ENCODE measurements around the gene MIER2. TPM values are rescaled to one million over a fixed set of nuclear protein-coding genes. Genes with fewer than 3 reads are reported as not detected.
"Not testable (repeated sequence)": the region's sequence is repeated elsewhere in the genome, so short reads cannot be mapped to it uniquely, and the experiment has no call there.

The MIER2 gene
- total RNA-seq, 1 donor from 2014 or later, result 43.5 TPM

DNA sequence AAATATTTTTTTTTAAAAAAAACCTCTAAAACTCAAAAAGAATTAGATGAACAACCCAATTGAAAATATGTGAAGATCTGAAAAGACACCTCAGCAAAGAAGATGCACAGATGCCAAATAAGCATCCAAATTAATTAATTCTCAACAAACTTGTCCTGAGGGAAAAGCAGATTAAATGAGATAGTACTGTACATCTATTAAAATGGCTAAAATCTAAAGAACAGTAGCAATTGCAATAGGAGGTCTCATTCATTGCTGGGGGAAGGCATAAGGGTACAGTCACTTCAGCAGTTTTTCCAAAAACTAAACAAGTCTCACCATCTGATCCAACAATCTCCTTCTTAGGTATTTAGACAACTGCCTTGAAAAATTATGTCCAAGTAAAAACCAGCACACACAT is 75.4 kb downstream of the MIER2 start:
- DNase-seq (ENCODE audit: low read depth) (no peak), FAIRE-seq (no peak)
- Mint-ChIP-seq H3K9me3 (ENCODE audit: unreplicated experiment) (no peaks in the 10 kb centered on the region), H3K36me3 (ENCODE audit: low read depth, unreplicated experiment) (peaks cover 2% of the 10 kb centered on the region), H3K4me1 (ENCODE audit: low read depth, unreplicated experiment) (peaks cover 1% of the 10 kb centered on the region), H3K4me3 (ENCODE audit: unreplicated experiment) (no peak overlapping the region), H3K27ac (ENCODE audit: unreplicated experiment) (no peak overlapping the region), H3K27me3 (ENCODE audit: low read depth, unreplicated experiment) (peaks cover 31% of the 10 kb centered on the region)
- no peaks in the 10 kb centered on the region for H4K20me1 ChIP-seq (ENCODE audit: insufficient read depth, low read length)
- no peak overlapping the region for H3K9ac ChIP-seq (ENCODE audit: low read length)
- H3K4me1 ChIP-seq (ENCODE audit: insufficient read depth, low read length), result peaks cover 6% of the 10 kb centered on the region
- H3K79me2 ChIP-seq (ENCODE audit: insufficient read depth, low read length), result no peaks in the 10 kb centered on the region
- H3K9me3 ChIP-seq (ENCODE audit: insufficient read depth, low read depth, low read length), result no peaks in the 10 kb centered on the region
- no peak overlapping the region for H3K27ac ChIP-seq (ENCODE audit: low read depth, low read length)
- H3K4me3 ChIP-seq (ENCODE audit: insufficient read depth, low read depth, low read length), result no peak overlapping the region
- no peak overlapping the region for H2AFZ ChIP-seq (ENCODE audit: low read depth, low read length)
- H3K36me3 ChIP-seq (ENCODE audit: insufficient read depth, low read length), result no peaks in the 10 kb centered on the region
- H3K4me2 ChIP-seq (ENCODE audit: low read length), result no peak overlapping the region
- TF ChIP-seq, protein P1, sequence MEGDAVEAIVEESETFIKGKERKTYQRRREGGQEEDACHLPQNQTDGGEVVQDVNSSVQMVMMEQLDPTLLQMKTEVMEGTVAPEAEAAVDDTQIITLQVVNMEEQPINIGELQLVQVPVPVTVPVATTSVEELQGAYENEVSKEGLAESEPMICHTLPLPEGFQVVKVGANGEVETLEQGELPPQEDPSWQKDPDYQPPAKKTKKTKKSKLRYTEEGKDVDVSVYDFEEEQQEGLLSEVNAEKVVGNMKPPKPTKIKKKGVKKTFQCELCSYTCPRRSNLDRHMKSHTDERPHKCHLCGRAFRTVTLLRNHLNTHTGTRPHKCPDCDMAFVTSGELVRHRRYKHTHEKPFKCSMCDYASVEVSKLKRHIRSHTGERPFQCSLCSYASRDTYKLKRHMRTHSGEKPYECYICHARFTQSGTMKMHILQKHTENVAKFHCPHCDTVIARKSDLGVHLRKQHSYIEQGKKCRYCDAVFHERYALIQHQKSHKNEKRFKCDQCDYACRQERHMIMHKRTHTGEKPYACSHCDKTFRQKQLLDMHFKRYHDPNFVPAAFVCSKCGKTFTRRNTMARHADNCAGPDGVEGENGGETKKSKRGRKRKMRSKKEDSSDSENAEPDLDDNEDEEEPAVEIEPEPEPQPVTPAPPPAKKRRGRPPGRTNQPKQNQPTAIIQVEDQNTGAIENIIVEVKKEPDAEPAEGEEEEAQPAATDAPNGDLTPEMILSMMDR (IDR thresholded peaks at IDR 0.05; ENCODE audit: insufficient read depth, low read depth, low read length), result no peak
- TF ChIP-seq EZH2 (IDR thresholded peaks at IDR 0.05; ENCODE audit: insufficient read depth, low read length), result no peak
- H3K27me3 ChIP-seq (ENCODE audit: insufficient read depth, low read length), result peaks cover 26% of the 10 kb centered on the region

DNA sequence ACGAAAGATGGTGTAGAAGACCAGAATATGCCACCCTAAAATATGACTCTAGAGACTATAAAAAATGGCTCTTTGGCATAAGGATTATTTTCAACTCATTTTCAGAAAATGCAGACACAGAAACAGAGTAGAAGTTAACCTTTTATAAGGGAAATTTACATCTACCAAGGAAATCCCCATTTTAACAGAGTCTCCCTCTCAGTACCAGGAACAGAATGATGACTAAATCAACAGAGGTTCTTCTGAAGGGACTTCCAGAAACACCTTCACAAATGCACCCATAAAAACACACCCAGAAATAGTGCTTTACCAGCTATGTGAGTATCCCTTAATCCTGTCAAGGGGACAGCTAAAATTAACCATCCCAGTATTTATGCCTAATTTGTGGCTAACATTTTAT is 82.5 kb downstream of the MIER2 start:
- H3K4me3 Mint-ChIP-seq (ENCODE audit: unreplicated experiment), result no peak overlapping the region
- Histone ChIP-seq H3K36me3 (ENCODE audit: insufficient read depth, low read length) (no peaks in the 10 kb centered on the region), H3K79me2 (ENCODE audit: insufficient read depth, low read length) (no peaks in the 10 kb centered on the region), H3K27ac (ENCODE audit: low read depth, low read length) (no peak overlapping the region), H4K20me1 (ENCODE audit: insufficient read depth, low read length) (no peaks in the 10 kb centered on the region), H2AFZ (ENCODE audit: low read depth, low read length) (no peak overlapping the region), H3K9me3 (ENCODE audit: insufficient read depth, low read depth, low read length) (no peaks in the 10 kb centered on the region), H3K4me2 (ENCODE audit: low read length) (no peak overlapping the region), H3K4me1 (ENCODE audit: insufficient read depth, low read length) (peaks cover 3% of the 10 kb centered on the region), H3K9ac (ENCODE audit: low read length) (no peak overlapping the region), H3K4me3 (ENCODE audit: insufficient read depth, low read depth, low read length) (no peak overlapping the region), H3K27me3 (ENCODE audit: insufficient read depth, low read length) (peaks cover 21% of the 10 kb centered on the region)
- H3K9me3 Mint-ChIP-seq (ENCODE audit: unreplicated experiment), result no peaks in the 10 kb centered on the region
- no peak overlapping the region for H3K27ac Mint-ChIP-seq (ENCODE audit: unreplicated experiment)
- H3K27me3 Mint-ChIP-seq (ENCODE audit: low read depth, unreplicated experiment), result peaks cover 30% of the 10 kb centered on the region
- H3K36me3 Mint-ChIP-seq (ENCODE audit: low read depth, unreplicated experiment), result peaks cover 2% of the 10 kb centered on the region
- DNase-seq (ENCODE audit: low read depth), result no peak
- no peak for FAIRE-seq
- no peak for TF ChIP-seq EZH2 (IDR thresholded peaks at IDR 0.05; ENCODE audit: insufficient read depth, low read length)
- TF ChIP-seq, protein P1 (IDR thresholded peaks at IDR 0.05; ENCODE audit: insufficient read depth, low read depth, low read length), result no peak
- H3K4me1 Mint-ChIP-seq (ENCODE audit: low read depth, unreplicated experiment), result no peaks in the 10 kb centered on the region

DNA sequence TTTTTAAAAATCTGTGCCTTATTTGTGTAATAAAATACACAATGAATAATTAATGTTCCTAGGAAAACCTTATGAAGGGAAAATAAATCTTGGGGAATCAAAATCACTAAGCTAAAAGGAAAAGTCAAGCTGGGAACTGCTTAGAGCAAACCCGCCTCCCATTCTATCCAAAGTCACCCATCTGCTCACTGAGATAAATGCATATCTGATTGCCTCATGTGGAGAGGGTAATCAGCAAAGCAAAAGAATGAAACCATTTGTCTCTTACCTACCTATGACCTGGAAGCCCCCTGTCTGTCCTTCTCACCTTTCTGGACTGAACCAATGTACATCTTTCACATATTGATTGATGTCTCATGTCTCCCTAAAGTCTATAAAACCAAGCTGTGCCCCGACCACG is 87.8 kb downstream of the MIER2 start:
- not testable (repeated sequence) for H3K27ac ChIP-seq (ENCODE audit: low read depth, low read length); H3K27me3 ChIP-seq (ENCODE audit: insufficient read depth, low read length); H3K36me3 Mint-ChIP-seq (ENCODE audit: low read depth, unreplicated experiment); H3K9me3 ChIP-seq (ENCODE audit: insufficient read depth, low read depth, low read length); H3K4me1 ChIP-seq (ENCODE audit: insufficient read depth, low read length); H3K36me3 ChIP-seq (ENCODE audit: insufficient read depth, low read length); H3K4me3 ChIP-seq (ENCODE audit: insufficient read depth, low read depth, low read length); H3K79me2 ChIP-seq (ENCODE audit: insufficient read depth, low read length); H3K4me3 Mint-ChIP-seq (ENCODE audit: unreplicated experiment); H4K20me1 ChIP-seq (ENCODE audit: insufficient read depth, low read length); H3K27ac Mint-ChIP-seq (ENCODE audit: unreplicated experiment); H3K9ac ChIP-seq (ENCODE audit: low read length); H2AFZ ChIP-seq (ENCODE audit: low read depth, low read length); FAIRE-seq; H3K4me1 Mint-ChIP-seq (ENCODE audit: low read depth, unreplicated experiment); DNase-seq (ENCODE audit: low read depth); H3K4me2 ChIP-seq (ENCODE audit: low read length); H3K9me3 Mint-ChIP-seq (ENCODE audit: unreplicated experiment)
- peaks cover 11% of the 10 kb centered on the region for H3K27me3 Mint-ChIP-seq (ENCODE audit: low read depth, unreplicated experiment)

Other genes with a start within 250 kb of the MIER2 start
- not detected in 2 replicates for gene OR4F17, start 237.7 kb downstream of the MIER2 start, total RNA-seq
- gene PLPP2, start 53.4 kb downstream of the MIER2 start, total RNA-seq, result 2.9 and 3.7 TPM in 2 replicates
- gene C2CD4C, start 64.4 kb upstream of the MIER2 start, total RNA-seq, result 2.9 and 3.4 TPM in 2 replicates
- gene SHC2, start 116.2 kb upstream of the MIER2 start, total RNA-seq, result 27.5 and 29.7 TPM in 2 replicates
- 0.57 and 0.60 TPM in 2 replicates for gene MADCAM1, start 151.7 kb upstream of the MIER2 start, total RNA-seq
- gene TPGS1, start 162.7 kb upstream of the MIER2 start, total RNA-seq, result 17.9 and 20.4 TPM in 2 replicates
- gene CDC34, start 187.0 kb upstream of the MIER2 start, total RNA-seq, result 190 and 192 TPM in 2 replicates
- gene GZMM, start 199.3 kb upstream of the MIER2 start, total RNA-seq, result 0.70 and 0.75 TPM in 2 replicates
- gene BSG, start 227.8 kb upstream of the MIER2 start, total RNA-seq, result 807 and 871 TPM in 2 replicates
- gene HCN2, start 245.1 kb upstream of the MIER2 start, total RNA-seq, result 4.8 and 5.5 TPM in 2 replicates